ENCODE results near the gene TMEM132C. TPM values are rescaled to one million over a fixed set of nuclear protein-coding genes. Genes with fewer than 3 reads are reported as not detected.
A peak's percentile ranks its signal among the peaks of the same experiment; 100 is the strongest.

TMEM132C gene
- 0.29 and 0.31 TPM in 2 replicates for total RNA-seq
- long read RNA-seq, partial matches to known transcripts: 0 of 2 reads
- long read RNA-seq, other reads (novel, unspliced or antisense): 2 of 2 reads

DNA sequence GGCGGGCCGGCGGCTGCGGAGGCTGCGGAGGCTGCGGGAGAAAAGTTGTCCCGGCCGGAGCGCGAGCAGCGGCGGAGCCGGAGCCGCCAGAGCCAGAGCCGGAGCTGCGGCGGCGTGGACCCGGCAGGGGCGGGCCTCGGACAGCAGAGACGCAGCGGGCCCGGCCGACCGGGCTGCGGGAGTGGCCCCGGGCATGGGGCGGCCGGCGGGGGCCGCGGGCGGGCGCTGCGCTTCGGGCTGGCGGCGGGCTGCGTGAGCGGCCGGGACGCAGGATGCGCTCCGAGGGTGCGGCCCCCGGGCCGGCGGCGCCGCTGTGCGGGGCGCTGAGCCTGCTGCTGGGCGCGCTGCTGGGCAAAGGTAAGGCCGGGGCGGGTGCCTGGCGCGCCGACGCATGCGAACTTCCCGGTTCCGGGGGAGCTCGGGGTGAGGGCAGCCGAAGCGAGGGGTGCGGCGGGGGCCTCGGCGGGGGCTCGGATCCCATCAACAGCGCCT lies at the start of gene TMEM132C:
Gene TMEM132C, plus strand, starts transcription at position 40 of the 492 bp plus-strand sequence. Its CDS starts 233 bp downstream, at position 273.
- DNase-seq (ENCODE audit: low spot score, unreplicated experiment): no peak
- no peaks in the 10 kb centered on the region for H3K36me3 Mint-ChIP-seq (ENCODE audit: insufficient read depth)
- TF ChIP-seq, protein P1, sequence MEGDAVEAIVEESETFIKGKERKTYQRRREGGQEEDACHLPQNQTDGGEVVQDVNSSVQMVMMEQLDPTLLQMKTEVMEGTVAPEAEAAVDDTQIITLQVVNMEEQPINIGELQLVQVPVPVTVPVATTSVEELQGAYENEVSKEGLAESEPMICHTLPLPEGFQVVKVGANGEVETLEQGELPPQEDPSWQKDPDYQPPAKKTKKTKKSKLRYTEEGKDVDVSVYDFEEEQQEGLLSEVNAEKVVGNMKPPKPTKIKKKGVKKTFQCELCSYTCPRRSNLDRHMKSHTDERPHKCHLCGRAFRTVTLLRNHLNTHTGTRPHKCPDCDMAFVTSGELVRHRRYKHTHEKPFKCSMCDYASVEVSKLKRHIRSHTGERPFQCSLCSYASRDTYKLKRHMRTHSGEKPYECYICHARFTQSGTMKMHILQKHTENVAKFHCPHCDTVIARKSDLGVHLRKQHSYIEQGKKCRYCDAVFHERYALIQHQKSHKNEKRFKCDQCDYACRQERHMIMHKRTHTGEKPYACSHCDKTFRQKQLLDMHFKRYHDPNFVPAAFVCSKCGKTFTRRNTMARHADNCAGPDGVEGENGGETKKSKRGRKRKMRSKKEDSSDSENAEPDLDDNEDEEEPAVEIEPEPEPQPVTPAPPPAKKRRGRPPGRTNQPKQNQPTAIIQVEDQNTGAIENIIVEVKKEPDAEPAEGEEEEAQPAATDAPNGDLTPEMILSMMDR (IDR thresholded peaks at IDR 0.05; ENCODE audit: unreplicated experiment): no peak
- H3K4me1 Mint-ChIP-seq (ENCODE audit: low read depth): peaks cover 8% of the 10 kb centered on the region
- H3K9me3 Mint-ChIP-seq (ENCODE audit: low read depth): peaks cover 8% of the 10 kb centered on the region
- peak within 1 kb of the TSS; percentile 56 for H3K4me3 Mint-ChIP-seq (ENCODE audit: low read depth)
- peaks cover 42% of the 10 kb centered on the region for H3K27me3 Mint-ChIP-seq
- no peak within 1 kb of the TSS for H3K27ac Mint-ChIP-seq

DNA sequence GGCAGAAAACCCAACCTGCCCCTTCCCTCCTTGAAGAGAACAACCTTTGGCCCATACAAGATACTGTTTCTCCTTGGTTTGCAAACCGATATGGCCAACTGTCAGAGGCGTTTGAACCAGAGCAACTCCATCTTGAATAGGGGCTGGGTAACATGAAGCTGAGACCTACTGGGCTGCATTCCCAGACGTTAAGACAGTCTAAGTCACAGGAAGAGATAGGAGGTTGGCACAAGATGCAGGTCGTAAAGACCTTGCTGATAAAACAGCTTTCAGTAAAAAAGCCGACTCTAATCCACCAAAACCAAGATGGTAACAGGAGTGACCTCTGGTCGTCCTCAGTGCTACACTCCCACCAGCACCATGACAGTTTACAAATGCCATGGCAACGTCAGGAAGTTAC lies 42.7 kb upstream of the TMEM132C start:
- TF ChIP-seq, protein P1 (IDR thresholded peaks at IDR 0.05; ENCODE audit: unreplicated experiment): no peak
- Mint-ChIP-seq H3K27me3 (peaks cover 25% of the 10 kb centered on the region), H3K27ac (no peak overlapping the region), H3K4me3 (ENCODE audit: low read depth) (no peak overlapping the region), H3K9me3 (ENCODE audit: low read depth) (no peaks in the 10 kb centered on the region), H3K36me3 (ENCODE audit: insufficient read depth) (no peaks in the 10 kb centered on the region), H3K4me1 (ENCODE audit: low read depth) (no peaks in the 10 kb centered on the region)
- no peak for DNase-seq (ENCODE audit: low spot score, unreplicated experiment)

DNA sequence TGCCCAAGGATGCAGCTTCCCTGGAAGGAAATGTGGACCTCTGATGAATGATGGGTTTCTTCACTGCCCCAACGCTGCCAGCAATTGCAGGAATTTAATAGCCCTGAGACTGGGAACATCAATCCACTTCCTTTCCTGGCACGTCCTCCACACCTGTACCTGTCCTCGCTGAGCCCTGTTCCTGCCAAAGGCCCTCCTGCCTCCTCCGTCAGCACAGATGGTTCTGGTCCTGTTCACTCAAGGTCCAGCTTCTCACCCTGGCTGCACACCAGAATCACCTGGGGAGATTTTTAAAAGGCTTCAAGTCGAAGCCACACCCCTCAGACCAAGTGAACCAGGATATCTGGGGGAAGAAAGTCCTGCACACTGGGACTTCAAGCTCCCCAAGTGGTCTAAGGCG lies 38.4 kb upstream of the TMEM132C start:
- Mint-ChIP-seq H3K36me3 (ENCODE audit: insufficient read depth) (no peaks in the 10 kb centered on the region), H3K27me3 (peaks cover 37% of the 10 kb centered on the region), H3K27ac (no peak overlapping the region), H3K4me1 (ENCODE audit: low read depth) (no peaks in the 10 kb centered on the region), H3K4me3 (ENCODE audit: low read depth) (no peak overlapping the region), H3K9me3 (ENCODE audit: low read depth) (no peaks in the 10 kb centered on the region)
- DNase-seq (ENCODE audit: low spot score, unreplicated experiment): no peak
- TF ChIP-seq, protein P1 (IDR thresholded peaks at IDR 0.05; ENCODE audit: unreplicated experiment): no peak

DNA sequence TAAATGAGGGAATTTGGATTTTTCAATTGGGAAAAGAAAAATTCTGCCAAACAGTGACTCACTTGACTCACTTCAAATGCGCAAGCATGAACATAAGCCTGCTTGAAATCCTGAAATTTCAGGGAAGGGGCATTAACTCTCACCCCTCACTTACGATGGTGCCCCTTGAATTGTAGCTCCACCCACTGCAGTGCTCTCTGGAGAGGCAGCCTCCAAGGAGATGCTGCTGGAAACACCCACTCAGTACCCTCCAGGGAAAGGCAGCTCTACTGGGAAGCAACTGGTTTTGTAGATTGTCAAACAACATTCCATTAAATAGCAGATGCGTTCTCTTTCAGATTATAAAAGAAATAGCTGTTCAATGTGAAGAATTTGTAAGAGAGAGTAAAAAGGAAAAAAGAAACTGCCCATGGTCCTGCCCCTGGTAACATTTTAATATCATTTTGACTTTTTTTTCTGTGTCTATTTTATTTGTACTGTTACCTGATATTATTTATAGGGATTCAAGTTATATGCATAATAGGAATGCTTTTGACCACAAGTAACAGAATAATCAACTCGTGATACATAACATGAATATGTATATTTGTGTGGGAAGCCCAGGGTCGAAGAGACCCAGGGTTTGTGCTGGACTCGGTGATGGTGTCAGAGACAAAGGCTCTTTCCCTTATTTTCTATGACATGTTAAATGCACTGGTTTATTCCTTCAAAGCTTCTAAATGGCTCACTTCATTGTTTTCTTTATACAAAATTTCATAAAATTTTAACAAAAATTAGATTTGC lies 31.1 kb upstream of the TMEM132C start:
- no peaks in the 10 kb centered on the region for H3K36me3 Mint-ChIP-seq (ENCODE audit: insufficient read depth)
- H3K4me1 Mint-ChIP-seq (ENCODE audit: low read depth): no peaks in the 10 kb centered on the region
- no peak overlapping the region for H3K27ac Mint-ChIP-seq

DNA sequence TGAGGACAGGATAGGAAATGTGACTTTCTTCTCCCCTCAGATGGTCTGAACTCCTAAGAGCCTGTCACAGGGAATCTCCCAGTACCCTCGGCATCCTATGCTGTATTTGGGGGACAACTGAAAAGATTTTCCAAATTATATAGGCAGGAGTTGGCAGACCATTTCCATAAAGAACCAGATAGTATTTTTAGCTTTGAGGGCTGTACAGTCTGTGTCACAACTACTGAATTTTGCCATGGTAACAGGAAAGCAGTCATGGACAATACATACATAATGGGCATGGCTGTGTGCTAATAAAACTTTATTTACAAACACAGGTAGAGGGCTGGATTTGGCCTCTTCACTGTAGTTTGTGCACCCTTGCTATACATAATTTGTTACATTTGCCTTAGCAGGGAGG lies 30.4 kb upstream of the TMEM132C start:
- no peaks in the 10 kb centered on the region for H3K4me1 Mint-ChIP-seq (ENCODE audit: low read depth)
- peaks cover 32% of the 10 kb centered on the region for H3K27me3 Mint-ChIP-seq
- TF ChIP-seq, protein P1 (IDR thresholded peaks at IDR 0.05; ENCODE audit: unreplicated experiment): no peak
- DNase-seq (ENCODE audit: low spot score, unreplicated experiment): no peak
- H3K9me3 Mint-ChIP-seq (ENCODE audit: low read depth): no peaks in the 10 kb centered on the region
- H3K27ac Mint-ChIP-seq: no peak overlapping the region
- no peak overlapping the region for H3K4me3 Mint-ChIP-seq (ENCODE audit: low read depth)
- H3K36me3 Mint-ChIP-seq (ENCODE audit: insufficient read depth): no peaks in the 10 kb centered on the region

More for the DNA sequence above, 31.1 kb upstream of the TMEM132C start:
- peaks cover 36% of the 10 kb centered on the region for H3K27me3 Mint-ChIP-seq
- no peak overlapping the region for H3K4me3 Mint-ChIP-seq (ENCODE audit: low read depth)
- TF ChIP-seq, protein P1 (IDR thresholded peaks at IDR 0.05; ENCODE audit: unreplicated experiment): no peak
- DNase-seq (ENCODE audit: low spot score, unreplicated experiment): no peak
- H3K9me3 Mint-ChIP-seq (ENCODE audit: low read depth): no peaks in the 10 kb centered on the region

All from progenitor cell of endocrine pancreas (in vitro differentiated cells).